K562 (cell line): ENCODE data around the gene MYG1. TPM values are rescaled to one million over a fixed set of nuclear protein-coding genes. Genes with fewer than 3 reads are reported as not detected.

Experiments used
- ATAC-seq: fragments of 200-7000 bp; cut with Tn5 transposase; 3 replicates; pipeline ENCODE4 v1.9.1; 2020; ENCODE audit warnings: moderate library complexity
- BruUV-seq: library from RNA; stranded (reverse); fragments of 400-500 nt; replicated peaks from 2 replicates; lab custom pipeline; 2021; lab: Mats Ljungman, UMichigan
- CTCF ChIA-PET: fragments of 300-600 bp; formaldehyde crosslinking; extraction: SDS; loops from one replicate; lab custom pipeline; 2021; ENCODE audit warnings: low intra/inter-chr PET ratio; lab: Yijun Ruan, JAX
- POLR2A ChIA-PET: fragments of 300-600, 350-650 bp; sonication (Branson Sonifier 250); formaldehyde crosslinking; extraction: SDS; loops from one replicate; lab custom pipeline; 2021; ENCODE audit warnings: antibody characterized with exemption, inconsistent platforms; lab: Yijun Ruan, JAX
- DNase-seq, 4 experiments: peaks; one replicate each; pipeline versions ENCODE4 v3.0.0 to v3.0.0-alpha.2; 2011 to 2018; ENCODE audit warnings: low spot score in 3 of 4, mixed read lengths in 3 of 4; ENCODE audit errors: extremely low read depth in 1 of 4
- FAIRE-seq: peaks from 2 replicates; lab custom pipeline; 2011; peaks lifted over from hg19 to GRCh38; lab: Jason Lieb, UNC
- H2AFZ ChIP-seq: 2 replicates; pipeline ENCODE4 v1.6.0; 2011; ENCODE audit warnings: low read depth, low read length, control low read depth, inconsistent platforms
- H3K27ac ChIP-seq: fragments of 200-600 bp; 3 replicates; pipeline ENCODE4 v1.8.0; 2011; ENCODE audit warnings: low read depth, mild to moderate bottlenecking, control low read depth, inconsistent platforms, low read length, moderate library complexity, mixed read lengths; ENCODE audit errors: extremely low read depth
- H3K27me3 ChIP-seq, 2 experiments: fragments of 300-600 bp in 1 of 2; 2 replicates in 1 of 2; 3 replicates in 1 of 2; pipeline versions ENCODE4 v1.6.0 to v1.8.0; 2011; ENCODE audit warnings: inconsistent platforms in 2 of 2, low read length in 2 of 2, mild to moderate bottlenecking in 1 of 2, mixed read lengths in 1 of 2, moderate library complexity in 1 of 2; ENCODE audit not compliant: control insufficient read depth in 2 of 2, insufficient read depth in 2 of 2
- H3K36me3 ChIP-seq: fragments of 300-600 bp; 3 replicates; pipeline ENCODE4 v1.8.0; 2011; ENCODE audit warnings: mild to moderate bottlenecking, low read length, inconsistent platforms; ENCODE audit not compliant: control insufficient read depth, insufficient read depth
- H3K4me1 ChIP-seq, 2 experiments: fragments of 200-600 bp in 1 of 2; replicated peaks in 1 of 2; 2 replicates in 1 of 2; 3 replicates in 1 of 2; pipeline versions ENCODE4 v1.5.1 to v1.8.0; 2011; ENCODE audit warnings: inconsistent platforms in 2 of 2, low read length in 2 of 2, mild to moderate bottlenecking in 1 of 2, mixed read lengths in 1 of 2, moderate library complexity in 1 of 2; ENCODE audit not compliant: control insufficient read depth in 2 of 2, insufficient read depth in 2 of 2
- H3K4me2 ChIP-seq: 2 replicates; pipeline ENCODE4 v1.6.1; 2011; ENCODE audit warnings: low read length, control low read depth, inconsistent platforms, mixed read lengths; ENCODE audit not compliant: insufficient read depth
- H3K4me3 ChIP-seq: fragments of 200-600 bp; sonication (generic), shearing (Covaris generic); 2 replicates; pipeline ENCODE4 v1.5.1; 2016; ENCODE audit warnings: control low read depth, inconsistent platforms
- H3K79me2 ChIP-seq: fragments of 200-600 bp; 3 replicates; pipeline ENCODE4 v1.8.0; 2011; ENCODE audit warnings: low read length, inconsistent platforms; ENCODE audit not compliant: control insufficient read depth, insufficient read depth
- H3K9ac ChIP-seq, 2 experiments: 2 replicates each; pipeline versions ENCODE4 v1.6.0 to v1.6.1; 2011; ENCODE audit warnings: low read depth in 2 of 2, low read length in 2 of 2, control low read depth in 1 of 2, inconsistent platforms in 1 of 2, mild to moderate bottlenecking in 1 of 2, mixed read lengths in 1 of 2; ENCODE audit not compliant: insufficient read depth in 1 of 2
- H3K9me1 ChIP-seq: one replicate; pipeline ENCODE4 v1.6.0; 2011; ENCODE audit warnings: inconsistent platforms, mild to moderate bottlenecking, low read length, moderate library complexity; ENCODE audit not compliant: control insufficient read depth, insufficient read depth
- H3K9me3 ChIP-seq: replicated peaks from 2 replicates; pipeline ENCODE4 v1.5.1; 2011; ENCODE audit warnings: low read depth, low read length, inconsistent platforms; ENCODE audit not compliant: control insufficient read depth, insufficient read depth
- H4K20me1 ChIP-seq: replicated peaks from 2 replicates; pipeline ENCODE4 v1.6.1; 2011; ENCODE audit warnings: low read length, inconsistent platforms, mixed read lengths; ENCODE audit not compliant: control insufficient read depth, insufficient read depth
- E2F6 ChIP-seq, 2 experiments: IDR thresholded peaks; 2 replicates each; pipeline ENCODE4 v1.6.1; 2011; ENCODE audit warnings: borderline replicate concordance in 1 of 2, control low read depth in 1 of 2, low read depth in 1 of 2, low read length in 1 of 2, mild to moderate bottlenecking in 1 of 2, mixed read lengths in 1 of 2, moderate library complexity in 1 of 2; ENCODE audit not compliant: insufficient read depth in 1 of 2, insufficient read length in 1 of 2, poor library complexity in 1 of 2, severe bottlenecking in 1 of 2; ENCODE audit errors: extremely low read depth in 1 of 2
- HNRNPL ChIP-seq: fragments of 200-400 bp; formaldehyde crosslinking; IDR thresholded peaks from 2 replicates; pipeline ENCODE4 v1.6.1; 2017; ENCODE audit warnings: low read depth, mild to moderate bottlenecking, low read length
- OTX1 ChIP-seq: fragments of 450-650 bp; formaldehyde crosslinking; IDR thresholded peaks from 2 replicates; pipeline ENCODE4 v1.4.0; 2022; ENCODE audit warnings: mild to moderate bottlenecking
- PPARD ChIP-seq: fragments of 250-450 bp; sonication (Bioruptor Pico); IDR thresholded peaks from 2 replicates; pipeline ENCODE4 v1.8.0; 2022; ENCODE audit warnings: inconsistent platforms, mild to moderate bottlenecking, moderate library complexity
- SPI1 ChIP-seq: IDR thresholded peaks from 2 replicates; pipeline ENCODE4 v1.6.1; 2011; ENCODE audit warnings: low read depth, low read length, control low read depth, borderline replicate concordance
- TRIM24 ChIP-seq, 2 experiments: fragments of 450-650 bp; IDR thresholded peaks; 2 replicates each; pipeline ENCODE4 v1.6.1; 2016
- ZMIZ1 ChIP-seq, 2 experiments: fragments of 150-350 bp in 1 of 2; IDR thresholded peaks; 2 replicates each; pipeline ENCODE4 v1.6.1; 2012 to 2016; ENCODE audit warnings: low read depth in 2 of 2, low read length in 2 of 2, mild to moderate bottlenecking in 1 of 2, moderate library complexity in 1 of 2
- ZNF146 ChIP-seq: IDR thresholded peaks from one replicate; pipeline ENCODE4 v1.6.1; 2018; ENCODE audit warnings: missing compliant biosample characterization; ENCODE audit not compliant: unreplicated experiment
- ZNF431 ChIP-seq: sonication (generic); formaldehyde crosslinking; IDR thresholded peaks from 2 replicates; pipeline ENCODE4 v1.8.0; 2022; ENCODE audit warnings: mild to moderate bottlenecking, missing genetic modification reagents
- ZNF561 ChIP-seq: fragments of 450-650 bp; formaldehyde crosslinking; conservative IDR thresholded peaks from 2 replicates; pipeline ENCODE4 v1.4.0; 2020; ENCODE audit warnings: mild to moderate bottlenecking, moderate library complexity
- WGBS: fragments of 100-300 bp; shearing (Covaris generic); methylation state at CpG from one replicate; pipeline ENCODE4 v1.1.6; 2016; ENCODE audit warnings: low coverage, mixed read lengths; ENCODE audit not compliant: insufficient coverage; ENCODE audit errors: missing lambda C conversion rate; 5-methylcytosine and 5-hydroxymethylcytosine counted together
- in situ Hi-C: fragments of 300-500 bp; cut with MboI; formaldehyde crosslinking; loops from 4 replicates; pipeline ENCODE4 v1.15.0; 2018; ENCODE audit warnings: inconsistent platforms, mixed read lengths
- intact Hi-C: fragments of 100-400 bp; cut with micrococcal nuclease; formaldehyde crosslinking; loops from 2 replicates; pipeline ENCODE4 v1.14.2; 2022
- polyA plus RNA-seq, 8 experiments: library from polyadenylated mRNA; depleted of rRNA in 4 of 8; stranded (reverse) in 5 of 8; unstranded in 3 of 8; fragments of >200 nt; fragmentation: Nextera tagmentation in 2 of 8; fragmentation: Illumina TruSeq in 1 of 8; extraction: Ambion mirVana in 2 of 8; extraction: Trizol in 1 of 8; gene quantifications; 2 replicates each; pipeline versions ENCODE4 v1.2.1 to v1.2.3, GENCODE V29; 2011 to 2014; ENCODE audit warnings: inconsistent platforms in 1 of 8, missing spikeins in 1 of 8
- total RNA-seq, 7 experiments: library from RNA; depleted of rRNA in 6 of 7; stranded (reverse); fragments of >200 nt in 6 of 7; fragmentation: Illumina TruSeq in 2 of 7; extraction: Trizol in 2 of 7; gene quantifications; 2 replicates each; pipeline versions ENCODE4 v1.2.1 to v1.2.3, GENCODE V29; 2011 to 2021; ENCODE audit warnings: low replicate concordance in 1 of 7

Gene MYG1
- total and polyA plus RNA-seq, 9 of the 15 experiments (the other 6 are each of a cell fraction or from before 2014, with no cell fraction given), result 0.45 to 5.6 (median 2.1) TPM

- CTCF ChIA-PET, result no interaction called here
- ATAC-seq, result peak; percentile 21
- TF ChIP-seq E2F6 (IDR thresholded peaks at IDR 0.05; ENCODE audit: borderline replicate concordance in 1 of 2, extremely low read depth in 1 of 2, insufficient read depth in 1 of 2, insufficient read length in 1 of 2, low read depth in 1 of 2, low read length in 1 of 2, poor library complexity in 1 of 2, severe bottlenecking in 1 of 2) (peak in 1 of 2 experiments; percentile 4), HNRNPL (no peak)
These were observed 36.7 kb downstream of the MYG1 start, which contains the start of gene SP7 for GRCh38 chr12:53336181-53336681. SP7 (minus strand) TSS chr12:53336354; CDS start chr12:53335646, 708 bp downstream.

DNA sequence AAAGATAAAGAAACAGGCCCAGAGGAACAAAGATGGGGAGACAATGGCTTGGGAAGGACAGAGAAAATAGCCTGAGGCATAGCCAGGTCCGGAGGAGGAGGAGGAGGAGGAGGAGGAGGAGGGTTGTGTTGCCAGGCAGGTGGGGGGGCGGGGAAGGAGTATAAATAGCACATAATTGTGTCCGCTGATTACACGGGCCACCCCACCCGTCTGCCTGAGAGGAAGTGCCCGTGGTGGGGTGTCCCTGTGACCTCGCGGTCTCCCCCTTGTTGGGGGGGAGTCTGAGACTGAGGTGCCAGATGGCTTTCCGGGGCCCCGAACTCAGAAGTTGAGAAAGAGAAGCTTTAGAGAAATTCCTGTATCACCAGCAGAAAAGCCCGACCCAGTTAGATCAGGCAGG, 38.5 kb downstream of the MYG1 start:
- Histone ChIP-seq H3K79me2 (no peaks in the 10 kb centered on the region), H3K9ac (peak overlapping the region in 1 of 2 experiments; percentile 54; a peak in 2 of 4 replicates), H2AFZ (peak overlapping the region; percentile 34), H3K36me3 (no peaks in the 10 kb centered on the region), H3K27me3 (no peaks in the 10 kb centered on the region), H3K9me3 (no peaks in the 10 kb centered on the region), H3K4me1 (peaks cover 27 to 32% of the 10 kb centered on the region in 2 experiments), H3K27ac (no peak overlapping the region), H3K4me2 (no peak overlapping the region), H3K4me3 (no peak overlapping the region), H3K9me1 (no peaks in the 10 kb centered on the region), H4K20me1 (no peaks in the 10 kb centered on the region)
- in situ Hi-C loops (no loop called here), intact Hi-C loops (no loop called here)
- ChIA-PET POLR2A (no interaction called here), CTCF (no interaction called here)
- WGBS, result 22% methylated on average over 4 of the region's 11 CpGs
- no peak for ATAC-seq
- FAIRE-seq, result no peak
- no TSS peak for BruUV-seq
- DNase-seq, result peak in 1 of 4 experiments; percentile 47
- TF ChIP-seq TRIM24 (IDR thresholded peaks at IDR 0.05) (no peak), PPARD (CRISPR knock-in tag) (no peak), ZNF561 (CRISPR knock-in tag) (no peak), SPI1 (peak; percentile 55; the same call in 1 of the 2 replicates), ZNF431 (CRISPR knock-in tag) (no peak), OTX1 (no peak), ZMIZ1 (IDR thresholded peaks at IDR 0.05; ENCODE audit: low read depth in 2 of 2, low read length in 2 of 2) (no peak), ZNF146 (CRISPR knock-in tag) (no peak)

More at GRCh38 chr12:53336181-53336681, 36.7 kb downstream of the MYG1 start, which contains the start of gene SP7:
- Histone ChIP-seq H3K27ac (no peak within 1 kb of the TSS), H3K79me2 (no peaks in the 10 kb centered on the region), H3K4me2 (no peak within 1 kb of the TSS), H2AFZ (peak within 1 kb of the TSS; percentile 56; the same call in 1 of the 2 replicates), H3K9me1 (no peaks in the 10 kb centered on the region), H3K4me1 (peaks cover 27 to 37% of the 10 kb centered on the region in 2 experiments), H3K9me3 (no peaks in the 10 kb centered on the region), H3K4me3 (no peak within 1 kb of the TSS), H3K27me3 (no peaks in the 10 kb centered on the region), H4K20me1 (no peaks in the 10 kb centered on the region), H3K9ac (peak within 1 kb of the TSS in 1 of 2 experiments; percentile 77; a peak in 2 of 4 replicates), H3K36me3 (no peaks in the 10 kb centered on the region)
- DNase-seq (no peak), FAIRE-seq (no peak)
- in situ Hi-C loops (no loop called here), intact Hi-C loops (no loop called here)
- POLR2A ChIA-PET, result interaction anchor here (1.2 to 1.6 kb wide), 2 partner anchors 15 to 16 kb away, joined by 3 to 4 read pairs; partner anchors contain the start of gene AAAS
- no TSS peak for BruUV-seq
- WGBS, result 42% methylated on average over 12 of the region's 15 CpGs
